22Rv1 (cell line): ENCODE data around the gene FXYD2.

Experiments
- CTCF ChIP-seq: fragments of 450-650 bp; IDR thresholded peaks from 2 replicates; pipeline ENCODE4 v1.5.1; 2017; ENCODE audit warnings: mild to moderate bottlenecking
- ZFX ChIP-seq: fragments of 450-650 bp; IDR thresholded peaks from 2 replicates; pipeline ENCODE4 v1.6.1; 2017; ENCODE audit warnings: antibody characterized with exemption, borderline replicate concordance

- TF ChIP-seq CTCF (no peak), ZFX (no peak)
Observed at GRCh38 chr11:117826832-117827231, 2.3 kb upstream of the FXYD2 start.
